GM18507 (cell line): ENCODE measurements around the gene MSI2.

ENCODE experiments used
- DNase-seq: peaks from one replicate; pipeline ENCODE4 v3.0.0; 2011; ENCODE audit warnings: low read depth; ENCODE audit not compliant: insufficient read length; ENCODE audit errors: extremely low spot score
- FAIRE-seq: peaks from 2 replicates; lab custom pipeline; 2011; peaks lifted over from hg19 to GRCh38; lab: Jason Lieb, UNC

The MSI2 gene

DNA sequence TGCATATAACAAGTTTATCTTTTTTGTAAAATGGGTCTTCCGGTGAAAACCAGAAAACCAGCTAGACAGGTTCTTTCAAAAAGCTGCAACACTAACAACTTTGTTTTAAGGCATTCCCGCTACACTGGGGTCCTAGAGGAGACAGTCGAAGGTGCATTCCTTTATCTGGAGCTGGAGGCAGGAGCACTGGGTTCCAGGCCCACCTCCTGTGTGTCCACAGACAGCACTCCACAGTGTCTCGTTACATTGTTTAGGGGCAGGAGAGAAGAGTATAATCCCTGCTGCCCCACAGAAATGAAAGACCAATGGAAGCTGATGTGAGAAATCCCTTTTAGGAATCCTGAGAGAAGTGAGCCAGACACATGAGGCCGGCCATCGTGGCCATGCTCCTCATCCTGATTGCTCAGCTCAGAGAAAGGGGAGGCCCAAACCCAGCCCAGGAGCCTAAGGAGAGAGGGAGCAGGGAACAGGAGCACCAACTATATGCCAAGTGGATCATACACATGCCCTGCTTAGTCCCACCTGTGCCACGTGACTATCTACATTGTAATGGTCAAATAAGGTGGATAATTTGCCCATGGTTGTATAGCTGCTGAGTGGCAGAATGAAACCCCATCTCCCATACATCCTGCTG lies 429.3 kb downstream of the MSI2 start:
- DNase-seq: no peak
- no peak for FAIRE-seq

DNA sequence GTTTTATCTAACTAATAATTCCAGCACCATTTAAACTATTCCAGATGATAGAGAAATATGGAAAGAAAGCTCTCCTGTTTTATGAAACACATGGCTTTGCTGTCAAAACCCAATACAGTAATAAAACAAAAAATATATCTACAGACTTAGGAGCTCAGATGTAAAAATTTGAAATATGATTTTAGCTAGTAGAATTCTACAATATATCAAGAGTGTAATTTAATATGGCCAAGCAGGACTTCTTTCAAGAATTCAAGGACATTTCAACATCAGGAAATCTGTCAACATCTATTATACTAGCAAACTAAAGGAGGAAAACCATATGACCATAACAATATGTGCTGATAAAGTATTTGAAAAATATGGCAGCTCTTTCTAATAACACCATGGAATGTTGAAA lies 431.3 kb downstream of the MSI2 start:
- FAIRE-seq: no peak

DNA sequence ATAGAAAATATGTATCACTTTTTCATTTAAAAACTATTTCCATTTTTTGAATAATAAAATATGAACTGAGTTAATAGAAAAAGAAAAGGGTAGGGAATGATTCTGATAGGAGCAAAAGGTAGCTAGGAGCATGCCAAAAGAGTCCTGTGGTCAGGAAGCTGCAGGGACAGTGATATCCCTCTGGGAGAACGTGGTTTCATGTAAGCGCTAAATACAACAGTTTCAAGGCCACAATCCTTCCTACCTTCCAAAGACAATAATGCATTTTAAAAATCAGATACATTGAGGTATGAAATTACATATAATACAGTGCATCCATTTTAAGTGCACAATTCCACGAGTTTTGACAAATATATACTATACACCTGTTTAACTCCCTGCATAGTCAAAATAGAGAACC lies 432.9 kb downstream of the MSI2 start:
- FAIRE-seq: no peak
- DNase-seq: no peak

More for the DNA sequence above, 431.3 kb downstream of the MSI2 start:
- no peak for DNase-seq

DNA sequence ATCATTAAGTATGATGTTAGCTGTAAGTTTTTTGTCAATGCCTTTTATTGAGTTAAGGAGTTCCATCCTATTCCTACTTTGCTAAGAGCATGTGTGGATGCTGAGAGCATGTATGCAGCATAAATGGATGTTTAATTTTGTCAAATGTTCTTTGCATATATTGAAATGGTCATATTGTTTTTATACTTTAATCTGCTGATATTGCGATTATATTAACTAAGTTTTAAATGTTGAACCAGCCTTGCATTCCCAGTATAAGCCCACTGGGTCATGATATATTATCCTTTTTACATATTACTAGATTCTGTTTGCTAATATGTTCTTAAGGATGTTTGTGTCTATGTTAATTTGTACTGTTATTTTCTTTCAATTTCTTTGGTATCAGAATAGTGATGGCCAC lies 435.6 kb downstream of the MSI2 start:
- DNase-seq (no peak), FAIRE-seq (no peak)

DNA sequence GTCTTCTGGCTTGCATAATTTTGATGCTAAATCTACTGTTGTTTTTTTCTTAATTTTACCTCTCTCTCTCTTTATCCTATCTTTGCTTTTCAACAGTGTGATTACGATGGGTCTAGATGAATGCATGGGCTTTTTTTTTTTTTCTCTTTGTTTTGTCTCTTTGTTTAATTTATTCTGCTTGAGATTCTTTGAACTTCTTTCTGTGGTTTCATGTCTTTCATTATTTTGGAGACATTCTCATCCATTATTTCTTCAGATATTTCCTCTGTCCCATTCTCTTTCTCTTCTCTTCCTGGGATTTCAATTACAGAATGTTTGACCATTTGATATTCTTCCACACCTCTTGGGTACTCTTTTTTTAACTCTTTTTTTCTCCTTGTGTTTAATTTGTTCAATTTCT lies 436.4 kb downstream of the MSI2 start:
- FAIRE-seq (no peak), DNase-seq (no peak)

DNA sequence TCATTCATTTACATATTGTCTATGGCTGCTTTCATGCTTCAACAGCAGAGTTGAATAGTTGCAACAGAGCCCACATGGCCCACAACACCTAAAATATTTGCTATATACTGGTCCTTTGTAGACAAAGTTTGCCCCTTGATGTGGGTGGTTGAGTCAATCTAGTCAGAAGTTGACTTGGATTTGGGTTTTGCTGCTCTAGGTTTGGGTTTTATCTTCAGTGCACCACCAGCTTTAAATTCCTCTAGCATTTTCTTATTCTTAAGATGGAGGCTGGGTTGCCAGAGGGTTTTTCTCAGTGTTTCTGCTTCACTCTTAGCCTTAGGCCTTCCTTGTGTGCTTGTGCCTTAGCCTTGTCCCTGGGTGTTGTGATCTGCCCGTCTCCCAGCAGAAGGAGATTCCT lies 437.7 kb downstream of the MSI2 start:
- FAIRE-seq (no peak), DNase-seq (no peak)

DNA sequence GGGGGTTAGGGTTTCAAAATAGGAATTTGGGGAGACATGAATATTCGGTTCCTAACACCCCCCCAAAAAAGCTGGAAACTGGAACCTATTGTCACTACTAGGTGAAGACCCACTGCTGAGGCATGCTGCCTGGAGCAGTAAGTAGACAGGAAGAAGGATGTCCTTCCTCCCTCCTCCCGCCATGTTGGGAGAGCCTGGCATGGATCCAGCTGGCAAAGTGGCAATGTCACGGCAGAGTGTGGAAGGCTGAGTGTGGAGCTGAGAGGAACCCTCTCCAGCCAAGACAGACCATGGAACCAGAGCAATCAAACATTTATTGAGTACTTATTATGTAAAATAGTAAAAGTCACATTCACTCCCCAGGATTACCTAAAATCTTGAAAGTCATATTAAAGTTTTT lies 439.7 kb downstream of the MSI2 start:
- FAIRE-seq (no peak), DNase-seq (no peak)

DNA sequence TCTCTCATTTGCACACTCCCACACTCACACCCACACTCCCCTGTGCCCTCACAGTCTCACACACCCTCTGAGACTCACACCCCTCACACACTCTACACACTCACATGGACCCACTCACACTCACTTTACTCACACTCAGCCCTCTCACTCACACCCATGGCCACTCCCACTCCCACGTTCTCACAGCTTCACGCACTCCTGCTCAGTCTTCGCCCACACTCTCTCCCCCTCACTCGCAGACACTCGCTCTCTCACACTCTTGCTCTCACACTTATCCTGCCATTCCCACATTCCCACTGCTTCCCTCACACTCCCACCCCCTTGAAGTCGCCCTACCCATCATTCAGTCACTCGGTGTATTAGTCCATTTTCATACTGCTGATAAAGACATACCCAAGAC lies 440.9 kb downstream of the MSI2 start:
- DNase-seq (no peak), FAIRE-seq (no peak)

DNA sequence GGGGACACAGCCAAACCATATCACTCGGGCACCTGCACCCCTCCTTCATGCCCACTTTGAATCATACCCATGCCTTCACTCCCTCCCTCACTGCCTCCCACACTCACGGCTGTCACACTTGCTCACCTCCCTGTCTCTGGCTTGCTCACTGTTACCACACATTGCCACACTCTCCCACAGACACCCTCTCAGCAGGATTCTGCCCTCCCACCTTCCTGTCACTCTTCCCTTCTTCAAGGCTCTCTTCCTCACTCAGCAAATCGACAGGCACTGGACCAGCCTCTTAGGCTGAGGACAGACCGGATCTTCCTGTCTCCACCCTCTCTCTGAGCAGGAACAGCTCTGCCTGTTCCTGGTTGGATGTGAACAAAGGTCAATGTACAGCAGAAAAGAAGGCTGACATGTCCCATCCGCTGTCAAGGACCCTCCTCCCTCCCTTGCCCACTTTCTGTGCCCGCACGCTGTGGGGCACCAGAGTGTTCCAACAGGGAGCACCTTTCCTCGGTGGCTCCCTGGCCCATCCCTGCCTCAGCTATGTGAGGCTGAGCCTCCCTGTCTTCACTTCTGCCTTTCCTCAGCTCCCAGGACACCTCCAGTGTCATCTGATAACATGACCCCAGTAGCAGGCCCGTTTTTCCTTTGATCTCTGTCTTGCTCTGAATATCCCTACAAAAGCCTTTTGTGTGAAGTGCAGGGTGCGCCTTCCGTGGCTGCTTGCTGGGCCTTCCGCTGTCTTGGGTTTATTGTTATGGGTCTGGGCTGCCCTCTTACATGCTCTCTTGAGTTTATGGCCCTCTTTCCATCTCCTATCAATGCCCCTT lies 441.8 kb downstream of the MSI2 start:
- FAIRE-seq (no peak), DNase-seq (no peak)

DNA sequence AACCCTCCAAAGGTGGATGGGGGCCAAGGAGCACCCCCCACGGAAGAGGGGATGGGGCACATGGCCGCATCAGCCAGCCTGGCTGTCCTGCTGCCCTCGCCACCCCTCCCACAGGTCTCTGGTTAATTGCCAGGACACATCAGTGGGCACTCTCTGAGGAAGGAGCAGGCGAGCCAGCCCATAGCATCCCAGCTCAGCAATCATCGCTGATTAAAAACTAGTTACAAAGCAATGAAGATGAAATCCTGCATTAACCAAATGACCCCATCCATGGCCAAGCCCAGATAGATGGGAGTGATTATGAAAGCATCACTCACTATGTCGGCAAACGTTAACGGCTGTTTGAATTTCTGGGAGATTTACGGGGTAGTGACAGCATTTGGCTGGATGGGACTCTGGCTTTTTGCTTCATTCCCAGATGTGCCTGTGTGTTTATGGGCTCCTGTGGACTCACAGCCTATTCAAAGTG lies 443.5 kb downstream of the MSI2 start:
- DNase-seq (no peak), FAIRE-seq (no peak)

DNA sequence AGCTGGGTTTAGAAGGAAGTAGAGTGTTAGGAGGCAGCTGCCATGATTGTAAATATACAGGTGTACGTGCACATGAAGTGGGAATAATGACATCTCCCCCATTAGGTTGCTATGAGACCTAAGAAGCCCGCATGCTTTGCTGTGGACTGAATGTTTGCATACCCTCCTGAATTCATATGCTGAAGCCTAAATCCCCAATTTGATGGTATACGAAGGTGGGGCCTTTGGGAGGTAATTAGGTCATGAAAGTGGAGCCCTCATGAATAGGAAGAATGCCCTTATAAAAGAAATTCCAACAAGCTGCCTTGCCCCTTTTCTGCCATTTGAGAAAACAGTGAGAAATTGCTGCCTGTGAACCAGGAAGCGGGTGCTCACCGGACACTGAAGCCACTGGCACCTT lies 444.8 kb downstream of the MSI2 start:
- no peak for DNase-seq
- no peak for FAIRE-seq

DNA sequence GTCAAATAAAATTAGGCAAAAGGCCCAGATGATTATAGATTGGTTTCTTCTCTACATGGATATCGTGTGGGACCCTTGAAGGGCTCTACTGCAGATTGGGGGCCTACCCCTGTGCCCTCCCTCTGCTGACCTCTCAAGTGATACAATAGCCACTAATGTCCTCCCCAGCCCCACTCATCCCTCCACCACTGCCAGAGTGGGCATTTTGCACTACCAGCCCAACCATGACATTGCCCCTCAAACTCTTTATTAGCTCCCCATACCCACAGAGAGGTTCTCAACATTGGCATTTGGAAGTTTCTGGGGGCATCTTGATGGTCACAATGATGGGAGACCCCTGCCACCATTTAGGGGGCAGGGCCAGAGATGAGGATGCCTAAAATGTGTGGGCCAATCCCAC lies 446.9 kb downstream of the MSI2 start:
- FAIRE-seq (no peak), DNase-seq (no peak)

DNA sequence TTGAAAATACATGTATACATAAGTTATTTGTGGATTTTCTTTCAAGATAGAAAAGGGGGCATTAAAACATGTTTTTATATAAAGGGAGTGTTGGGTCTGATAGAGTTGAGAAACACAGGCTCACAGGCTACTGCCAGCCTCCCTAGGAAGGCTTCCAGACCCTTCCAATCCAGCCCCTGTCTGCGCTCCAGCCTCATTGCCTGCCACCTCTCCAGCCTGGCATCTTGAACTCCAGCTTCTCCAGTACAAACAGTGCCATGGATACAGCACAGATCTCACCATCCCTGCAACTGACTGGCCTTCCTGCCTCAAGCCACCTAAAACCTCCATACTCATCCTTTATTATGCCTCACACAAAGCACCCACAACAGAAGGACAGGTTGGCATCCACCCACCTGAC lies 448.1 kb downstream of the MSI2 start:
- FAIRE-seq: no peak
- DNase-seq: no peak

DNA sequence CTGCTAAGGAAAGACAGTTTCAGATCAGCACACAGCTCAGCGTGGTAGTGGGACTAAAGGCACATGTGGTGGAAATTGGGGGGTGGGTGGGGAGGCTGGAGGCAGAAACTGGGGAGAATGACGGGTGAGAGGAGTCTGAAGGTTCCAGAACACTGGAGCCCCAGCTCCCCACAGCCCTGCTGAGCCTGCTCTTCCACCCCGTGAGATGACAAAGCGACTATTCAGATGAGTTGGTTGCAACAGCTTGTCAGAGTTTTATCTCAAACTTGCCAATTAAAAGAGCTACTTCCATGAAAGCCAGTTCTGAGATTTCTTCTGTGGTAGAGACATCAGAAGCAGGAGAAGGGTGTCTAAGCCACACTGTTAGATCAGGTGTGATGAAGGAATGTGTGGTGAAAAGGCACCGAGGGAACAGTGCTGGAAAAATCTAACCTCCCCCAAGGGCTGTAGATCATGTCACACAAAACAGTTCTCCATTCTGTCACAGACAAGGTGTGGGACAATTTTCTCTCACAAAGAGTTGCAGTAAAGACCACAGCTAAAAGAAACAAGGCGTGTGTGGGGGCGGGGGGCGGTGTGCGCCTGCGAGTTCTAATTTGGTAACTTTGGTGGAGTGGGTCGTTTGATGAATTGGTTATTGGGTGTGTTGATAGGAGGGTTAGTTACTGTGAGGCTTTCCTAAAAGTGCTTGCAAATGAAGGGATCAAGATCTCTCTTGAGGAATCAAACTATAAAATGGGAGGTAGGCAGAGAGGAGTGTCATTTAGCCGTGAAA lies 449.8 kb downstream of the MSI2 start:
- DNase-seq (no peak), FAIRE-seq (no peak)

DNA sequence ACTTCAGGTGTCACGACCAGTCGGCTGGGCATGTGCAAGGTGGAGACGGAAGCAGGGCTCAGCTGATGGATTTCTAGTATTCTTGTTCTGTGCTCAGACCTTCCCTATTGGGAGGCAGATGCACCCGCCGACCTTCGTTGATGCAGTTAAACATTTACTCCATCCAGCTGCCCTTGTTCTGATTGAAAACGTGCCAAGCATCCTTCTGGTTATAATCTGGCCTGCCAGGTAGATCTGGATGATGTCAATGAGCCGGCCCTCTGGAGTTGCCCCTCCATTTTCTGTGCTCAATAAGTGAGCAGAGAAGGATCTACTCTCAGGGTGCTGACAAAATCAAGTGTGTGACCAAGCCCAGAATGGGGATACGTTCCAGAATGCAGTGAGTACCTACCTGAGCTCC lies 450.4 kb downstream of the MSI2 start:
- FAIRE-seq (no peak), DNase-seq (no peak)

DNA sequence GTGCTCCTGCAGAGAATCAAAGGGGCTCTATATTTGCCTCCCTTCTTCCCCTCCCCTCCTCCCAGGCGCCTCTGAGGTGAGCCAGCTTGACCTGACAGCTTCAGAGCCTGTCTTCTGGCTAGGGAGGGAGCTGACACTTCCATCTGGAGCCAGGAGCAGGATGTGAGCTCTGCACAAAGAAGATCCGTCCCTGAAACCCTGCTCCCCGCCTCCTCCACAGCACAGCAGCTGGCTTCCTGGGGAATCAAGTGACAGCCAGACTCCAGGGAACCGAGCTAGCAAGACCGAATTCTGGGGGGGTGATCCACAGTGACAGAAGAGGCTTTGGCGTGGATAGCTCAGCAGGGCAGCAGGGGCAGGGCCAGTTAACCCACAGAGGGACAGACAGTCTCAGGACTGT lies 451.6 kb downstream of the MSI2 start:
- DNase-seq (no peak), FAIRE-seq (no peak)

DNA sequence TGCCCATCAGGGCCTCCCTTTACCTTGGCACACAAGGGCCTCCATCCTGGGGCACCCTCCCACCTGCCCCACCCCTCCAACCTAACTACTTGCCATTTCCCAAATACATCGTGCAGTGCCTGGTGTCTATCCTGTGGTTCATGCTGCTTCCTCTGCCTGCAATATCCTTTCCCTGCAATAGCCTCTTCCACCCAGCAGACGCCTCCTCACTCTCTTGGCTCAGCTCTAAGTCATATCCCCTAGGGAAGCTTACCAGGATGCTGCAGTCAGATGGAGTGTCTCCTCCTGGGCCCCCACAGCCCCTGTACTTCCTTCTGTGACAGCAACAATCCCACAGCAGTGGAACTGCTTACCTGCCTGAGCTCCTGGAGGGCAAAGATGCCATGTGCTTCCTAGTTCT lies 452.1 kb downstream of the MSI2 start:
- no peak for FAIRE-seq
- DNase-seq: no peak

DNA sequence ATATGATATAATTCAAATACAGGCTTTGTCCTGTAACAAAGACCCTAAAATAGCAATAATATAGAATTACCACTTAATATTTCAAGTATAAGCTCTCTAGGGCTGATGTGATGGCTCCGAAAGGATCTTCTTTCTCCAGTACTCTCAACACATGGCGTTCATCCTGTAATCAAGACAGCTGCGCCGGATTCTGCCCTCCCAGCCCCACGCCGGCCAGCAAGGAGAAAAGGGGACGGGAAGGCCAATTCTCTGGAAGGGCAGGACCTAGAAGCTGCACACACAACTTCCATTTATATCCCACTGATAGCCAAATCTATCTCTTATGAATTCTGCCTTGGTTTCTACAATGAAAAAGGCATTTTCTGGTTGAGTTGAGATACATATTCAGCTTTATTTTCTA lies 456.8 kb downstream of the MSI2 start:
- FAIRE-seq (no peak), DNase-seq (no peak)

DNA sequence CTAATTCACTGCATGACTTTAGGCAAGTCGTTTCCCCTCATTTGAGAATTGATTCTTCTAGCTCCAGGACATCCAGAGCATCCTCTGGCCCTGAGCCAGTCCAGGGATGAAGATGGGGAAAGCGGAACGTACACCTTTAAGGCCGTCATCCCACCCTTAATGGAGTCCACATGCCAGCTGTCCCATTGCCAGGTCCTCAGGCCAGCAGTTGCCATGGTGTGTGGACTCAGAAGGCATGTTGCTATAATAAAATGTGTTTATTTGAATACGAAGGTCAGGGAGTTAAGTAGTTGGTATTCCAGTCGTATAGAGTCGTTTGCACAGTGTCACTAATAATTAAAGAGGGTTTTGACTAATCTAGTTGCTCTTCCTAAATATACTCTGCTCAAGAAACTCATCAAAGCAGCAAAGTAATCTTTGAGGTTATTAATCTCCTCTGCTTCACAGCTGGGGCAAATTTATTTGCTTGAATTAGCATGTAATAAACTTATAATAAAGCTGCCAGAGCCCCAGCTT lies 458.4 kb downstream of the MSI2 start:
- FAIRE-seq (no peak), DNase-seq (no peak)

DNA sequence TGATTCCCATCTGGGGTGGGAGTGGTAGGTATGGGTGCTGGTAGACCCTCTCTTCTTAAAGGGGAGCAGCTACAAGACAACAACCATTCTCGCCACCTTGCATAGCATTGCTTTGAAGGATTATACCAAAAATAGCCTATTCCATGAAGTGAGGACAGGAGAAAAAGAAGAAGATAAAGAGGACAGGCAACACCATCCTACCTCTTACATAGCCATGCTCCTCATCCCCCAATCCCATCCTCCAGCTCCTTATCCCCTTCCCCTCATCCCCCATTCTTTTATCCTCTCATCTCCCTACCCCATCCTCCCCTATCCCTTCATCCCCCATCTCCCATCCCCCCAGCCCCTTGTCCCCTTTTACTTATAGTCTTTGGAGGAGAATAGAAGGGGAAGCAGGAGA lies 459.7 kb downstream of the MSI2 start:
- no peak for FAIRE-seq
- DNase-seq: no peak
